Right lung (tissue), 5 donors: ENCODE results near the gene CXCL10. TPM values are rescaled to one million over a fixed set of nuclear protein-coding genes. Genes with fewer than 3 reads are reported as not detected.
"Not testable (repeated sequence)": the region's sequence is repeated elsewhere in the genome, so short reads cannot be mapped to it uniquely, and the experiment has no call there.

ENCODE experiments used
- DNase-seq, 2 donors: peaks; one replicate each; pipeline ENCODE4 v3.0.0-alpha.2; 2013
- polyA plus RNA-seq, 5 donors: library from polyadenylated mRNA; unstranded; fragments of 120-200 nt; gene quantifications; one replicate each; pipeline versions ENCODE4 v1.2.1 to v1.2.3, GENCODE V29; 2013; ENCODE audit warnings: inconsistent platforms in 1 of 5, low replicate concordance in 1 of 5; ENCODE audit not compliant: insufficient read length in 5 of 5, insufficient read depth in 1 of 5

CXCL10 gene
- polyA plus RNA-seq, 5 donors, result 0.98 to 2.5 (median 1.8) TPM

DNA sequence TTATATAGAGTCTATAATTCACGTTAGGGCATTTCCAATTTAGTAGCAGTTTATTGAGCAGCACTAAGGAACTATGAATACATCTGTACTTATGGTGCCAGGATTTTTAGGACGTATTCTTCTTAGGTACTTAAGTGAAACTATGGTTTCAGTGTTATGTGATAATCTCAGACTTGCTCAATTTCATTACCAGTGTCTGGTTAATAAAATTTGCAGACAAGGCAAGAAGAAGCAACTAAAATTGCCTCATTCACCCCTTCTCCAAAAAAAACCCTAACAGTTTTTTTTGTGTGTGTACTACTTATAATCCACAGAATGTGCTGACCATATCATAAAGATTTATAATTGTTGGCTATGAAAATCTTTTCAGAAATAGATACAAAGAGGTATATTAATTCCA, 6.0 kb upstream of the CXCL10 start:
- DNase-seq, result no peak

DNA sequence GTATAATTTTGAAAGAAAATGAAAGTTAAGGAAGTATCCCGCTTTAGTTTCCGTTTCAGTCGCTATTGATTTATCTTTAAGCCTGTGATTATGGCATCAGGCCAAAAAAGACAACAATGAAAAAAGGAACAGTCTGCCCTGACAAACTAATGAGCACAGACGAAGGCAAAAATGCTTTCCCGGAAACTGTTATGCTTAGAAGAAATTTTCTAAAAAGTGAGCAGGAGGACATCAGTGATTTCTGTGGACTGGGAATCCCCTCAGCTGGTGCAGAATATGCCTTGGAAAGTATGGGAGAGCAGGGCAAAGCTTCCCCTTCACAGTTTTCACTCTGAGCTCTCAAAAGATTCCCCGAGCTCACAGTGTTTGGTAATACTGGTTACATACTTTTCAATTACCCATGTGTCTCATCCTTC, 5.1 kb upstream of the CXCL10 start:
- DNase-seq, result peak; percentile 34 to 36

DNA sequence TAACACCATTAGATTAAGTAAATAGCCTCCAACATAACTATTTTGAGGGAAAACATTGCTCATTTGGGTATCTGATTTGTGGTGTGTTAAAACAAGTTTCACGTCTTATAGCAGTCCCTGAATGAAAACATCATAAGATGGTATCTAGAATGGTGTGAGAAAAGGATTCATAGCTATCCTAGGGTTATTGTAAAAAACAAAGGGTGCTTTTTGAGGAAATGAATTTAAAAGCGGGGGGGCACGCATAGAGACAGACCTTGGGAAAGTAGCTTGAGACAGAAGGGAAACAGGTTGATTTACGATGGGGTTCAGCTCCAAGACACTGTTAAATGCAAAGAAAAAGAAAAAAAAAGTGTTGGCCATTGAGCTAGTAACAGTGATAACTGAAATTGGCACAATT, 768 bp upstream of the CXCL10 start:
- no peak for DNase-seq

- no peak for DNase-seq
Measured at GRCh38 chr4:76022677-76023076, 620 bp downstream of the CXCL10 start.

GRCh38 chr4:76022031-76022430, 1.3 kb downstream of the CXCL10 start:
- DNase-seq, result no peak

DNA sequence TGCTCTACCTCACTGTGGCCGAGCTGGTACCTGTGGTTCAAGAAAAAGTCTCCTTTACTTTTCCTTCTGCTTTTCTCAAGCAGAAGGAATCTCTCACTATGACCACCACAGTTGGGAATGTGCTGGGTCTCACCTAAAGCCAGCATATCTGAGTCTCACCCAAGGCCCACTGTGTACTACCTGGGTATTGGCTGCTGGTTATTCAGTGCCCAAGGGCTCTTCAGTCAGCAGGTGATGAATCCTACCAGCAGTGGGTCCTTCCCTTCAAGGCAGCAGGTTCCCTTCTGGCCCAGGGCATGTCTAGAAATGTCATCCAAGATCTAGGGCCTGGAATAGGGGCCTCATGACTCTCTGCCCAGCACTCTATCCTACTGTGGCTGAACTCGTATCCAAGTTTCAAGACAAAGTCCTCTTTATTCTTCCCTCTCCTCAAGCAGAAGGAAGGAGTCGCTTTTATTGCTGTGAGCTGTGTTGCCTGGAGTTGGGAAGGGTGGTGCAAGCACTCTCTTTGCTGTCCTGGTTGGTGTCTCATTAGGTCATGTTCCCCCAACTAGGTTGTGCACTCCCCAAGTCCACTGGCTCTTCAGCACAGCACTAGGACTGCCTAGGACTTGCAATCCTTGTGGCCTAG, 6.1 kb downstream of the CXCL10 start:
- DNase-seq, result no peak

- DNase-seq, result no peak
Measured at GRCh38 chr4:76016393-76016792, 6.9 kb downstream of the CXCL10 start.

DNA sequence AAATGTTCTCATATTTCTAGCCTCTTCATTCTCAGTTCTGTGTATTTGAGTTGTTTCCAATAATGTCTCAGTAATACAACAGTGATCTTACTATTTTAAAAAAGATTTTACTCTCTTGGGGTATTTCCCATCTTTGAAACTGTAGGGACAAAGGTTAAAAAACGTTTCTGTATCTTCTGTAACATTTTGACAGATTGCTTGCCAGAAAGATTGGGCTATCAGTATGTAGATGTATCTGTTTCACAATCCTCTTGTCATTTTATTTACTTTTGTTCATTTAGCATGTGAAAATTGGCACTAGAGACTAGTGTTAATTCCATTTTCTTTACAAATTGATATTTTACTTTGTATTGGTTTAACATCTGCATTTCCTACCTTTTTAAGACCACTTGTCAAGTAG, 9.8 kb downstream of the CXCL10 start:
- no peak for DNase-seq

- no peak for DNase-seq
Measured at GRCh38 chr4:76012388-76012801, 10.9 kb downstream of the CXCL10 start.

DNA sequence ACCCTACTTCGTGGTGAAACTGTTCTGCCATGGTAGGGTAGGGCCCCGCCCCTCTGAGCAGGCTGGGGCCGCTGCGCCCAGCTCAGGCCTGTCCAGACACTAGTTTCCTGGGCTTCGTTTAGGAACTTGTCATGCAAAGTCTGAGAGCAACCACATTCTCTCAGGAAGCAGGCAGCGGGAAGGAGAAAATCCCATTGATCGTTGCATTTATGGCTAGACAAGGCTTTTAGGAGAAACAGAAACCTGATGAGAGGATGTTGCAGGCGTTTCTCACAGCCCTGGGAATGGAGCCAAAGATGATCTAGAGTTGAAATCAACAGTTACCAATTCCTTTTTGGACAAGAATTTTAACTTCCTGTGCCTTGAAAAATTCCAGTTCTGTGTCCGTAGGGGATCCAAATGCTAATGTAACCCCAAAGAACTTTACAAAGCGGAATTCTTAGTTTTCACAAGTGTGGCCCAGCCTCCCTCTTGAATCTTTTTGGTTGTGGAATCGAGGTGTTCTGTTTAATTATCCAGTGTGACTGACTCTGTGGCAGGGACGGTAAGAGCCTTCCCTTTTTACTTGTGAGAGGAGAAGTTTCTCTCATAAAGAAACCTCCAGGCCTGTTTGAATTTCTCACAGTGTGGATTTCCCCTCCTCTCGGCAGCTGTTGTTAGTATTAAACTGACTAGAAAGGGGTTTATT, 11.5 kb downstream of the CXCL10 start:
- DNase-seq, result peak in 1 of 2 donors; percentile 34

DNA sequence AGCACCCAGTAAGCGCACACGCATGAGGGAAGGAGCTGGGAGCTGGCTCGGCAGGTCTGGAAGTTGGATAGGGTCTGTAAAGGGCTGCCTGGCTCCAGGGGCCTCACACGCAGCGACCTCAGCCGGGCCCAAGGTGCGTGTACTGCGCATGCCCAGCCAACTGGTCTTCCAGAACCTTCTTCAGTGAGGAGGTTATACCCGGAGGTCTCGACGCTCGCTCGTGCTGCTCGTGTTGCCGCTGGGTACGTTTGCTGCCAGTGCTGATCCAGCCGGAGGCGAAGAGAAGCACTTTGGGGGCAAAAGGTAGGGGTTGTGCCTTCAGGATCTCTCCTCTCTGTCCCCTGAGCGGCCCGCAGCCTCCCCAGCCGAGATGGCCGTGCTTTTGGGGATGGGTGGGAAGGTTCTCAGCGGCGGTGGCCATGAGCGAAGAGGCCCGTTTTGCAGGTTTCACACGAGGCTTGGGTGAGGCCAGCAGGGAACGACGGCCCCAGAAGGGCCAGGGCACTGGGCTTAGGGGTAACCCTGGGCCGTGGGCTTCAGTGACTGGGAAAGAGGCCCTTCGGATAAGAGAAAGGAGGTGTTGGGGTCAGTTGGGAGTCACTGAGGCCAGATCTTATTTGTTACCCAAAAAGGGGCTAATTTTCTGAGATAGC, 12.2 kb downstream of the CXCL10 start:
- no peak for DNase-seq

GRCh38 chr4:76010576-76010975, 12.7 kb downstream of the CXCL10 start:
- no peak for DNase-seq

- DNase-seq, result no peak
Measured at GRCh38 chr4:76009311-76009710, 14.0 kb downstream of the CXCL10 start.

DNA sequence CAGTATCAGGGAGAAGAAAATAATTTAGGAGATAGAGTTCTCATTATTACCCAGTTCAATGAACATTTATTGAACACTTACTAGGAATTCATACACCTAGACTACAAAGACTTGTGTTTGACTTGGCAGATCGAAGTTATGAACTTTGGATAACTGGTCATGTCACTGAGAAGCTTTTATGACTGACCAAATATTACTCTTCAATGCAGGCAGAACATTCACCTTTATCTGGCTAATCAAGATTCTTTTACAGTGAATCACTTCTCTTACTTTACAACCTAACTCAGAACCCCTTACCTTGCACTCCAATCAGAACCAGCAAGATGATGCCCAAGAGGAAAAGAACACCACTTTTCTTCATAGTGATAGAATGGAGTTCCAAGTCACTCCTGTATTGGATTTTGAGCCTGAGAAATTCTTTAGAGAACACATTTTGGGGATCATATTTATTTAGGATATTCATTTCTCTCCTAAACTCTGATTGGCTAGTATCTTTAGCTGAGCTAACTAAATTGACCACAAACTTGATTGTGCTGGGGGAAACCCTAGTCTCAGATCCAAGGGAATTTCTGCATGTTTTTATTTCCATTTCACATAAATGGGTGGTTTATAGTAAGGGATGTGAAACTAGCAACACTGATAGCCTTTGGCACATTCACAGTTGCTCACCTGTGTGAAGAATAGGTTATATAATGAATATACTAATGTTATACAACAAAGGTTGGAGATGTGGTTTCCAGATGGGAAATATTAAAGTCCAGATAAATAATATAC, 16.0 kb downstream of the CXCL10 start, which contains the start of gene CXCL9:
Gene CXCL9 (minus strand): TSS at position 421 of the 774 bp plus-strand sequence. CDS start 60 bp downstream, at position 361.
- DNase-seq, result no peak

DNA sequence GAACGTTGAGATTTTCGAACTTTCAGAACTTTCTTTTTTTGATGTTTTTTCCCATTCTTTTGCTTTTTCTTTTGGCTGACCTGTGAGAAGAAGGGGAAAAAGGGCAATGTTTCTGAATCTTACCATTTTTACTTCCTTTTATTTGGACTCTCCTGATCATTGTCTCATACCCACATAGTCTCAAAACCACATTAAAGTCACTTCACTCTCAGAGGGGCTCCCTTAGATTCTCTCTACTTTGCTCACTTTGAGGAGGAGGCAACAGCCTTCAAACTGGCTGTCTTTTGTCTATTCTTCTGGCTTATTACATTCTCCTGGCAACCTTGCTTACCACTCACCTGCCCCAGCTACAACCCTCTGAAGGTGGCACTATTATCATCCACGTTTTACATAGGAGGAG, 19.7 kb downstream of the CXCL10 start:
- no peak for DNase-seq

DNA sequence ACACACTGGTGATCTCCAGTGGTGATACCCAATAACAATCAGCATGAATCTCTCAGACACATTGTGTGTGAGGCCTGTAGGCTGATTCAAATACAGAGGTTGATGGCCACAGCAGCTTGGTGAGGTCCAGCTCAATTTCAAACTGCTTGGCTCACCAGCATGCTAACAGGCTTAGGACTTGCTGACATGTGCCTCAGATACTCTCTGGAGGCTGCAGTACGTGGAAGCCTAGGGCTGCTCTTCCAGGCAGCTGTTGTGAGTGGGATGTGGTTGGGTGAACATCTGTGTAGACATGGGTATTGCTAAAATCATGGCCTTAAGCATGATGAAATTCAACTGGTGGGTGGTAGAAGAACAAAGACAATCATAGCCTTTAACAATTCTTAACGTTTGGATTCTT, 20.3 kb downstream of the CXCL10 start:
- no peak for DNase-seq

GRCh38 chr4:76002176-76002575, 21.1 kb downstream of the CXCL10 start:
- no peak for DNase-seq

DNA sequence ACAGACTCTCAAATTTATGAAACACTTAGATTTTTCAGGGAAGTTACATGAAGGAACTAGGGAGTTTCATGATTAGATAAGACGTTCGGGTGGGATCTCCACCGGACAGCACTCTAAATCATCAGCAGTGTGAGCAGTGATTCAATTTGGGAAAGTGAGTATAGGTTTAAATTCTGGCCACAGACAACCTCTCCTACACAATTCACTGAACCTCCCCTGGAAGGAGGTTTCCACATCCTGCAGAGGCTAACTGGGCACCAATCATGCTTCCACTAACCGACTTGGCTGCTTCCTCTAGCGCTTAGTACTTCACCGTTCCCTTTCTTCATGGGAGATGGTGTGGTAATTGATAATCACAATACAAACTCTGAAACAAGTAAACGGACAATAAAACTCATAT, 21.6 kb downstream of the CXCL10 start:
- no peak for DNase-seq

- no peak for DNase-seq
Measured at GRCh38 chr4:76000279-76000678, 23.0 kb downstream of the CXCL10 start.

- DNase-seq, result not testable (repeated sequence)
Measured at GRCh38 chr4:75998525-75999147, 24.7 kb downstream of the CXCL10 start.

DNA sequence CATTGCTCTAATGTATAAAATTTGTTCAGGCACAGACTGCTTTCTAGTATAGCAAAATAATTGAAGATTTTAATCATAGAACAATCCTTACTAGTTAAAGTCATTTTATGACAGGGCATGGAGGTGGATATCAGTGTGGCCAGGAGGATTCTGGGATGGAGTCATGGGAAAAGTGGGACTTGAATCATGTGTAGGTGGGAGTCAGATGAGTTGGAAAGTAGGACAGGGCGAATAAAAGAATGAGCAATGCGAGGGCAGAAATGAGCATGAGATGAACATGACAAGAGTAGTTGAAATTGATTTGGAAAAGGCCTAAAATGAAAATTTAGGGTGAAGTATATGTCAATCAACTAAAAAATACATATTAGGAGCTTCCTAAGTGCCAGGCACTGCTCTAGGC, 25.4 kb downstream of the CXCL10 start:
- DNase-seq, result no peak

GRCh38 chr4:75997081-75997480, 26.2 kb downstream of the CXCL10 start:
- no peak for DNase-seq
